Breast epithelium (tissue), 3 donors: Measurements from ENCODE around the gene BRD4.

Experiments
- CTCF ChIP-seq, 3 donors: fragments of 450-650 bp; IDR thresholded peaks; one replicate each; pipeline ENCODE4 v1.5.1; 2016 to 2017; ENCODE audit warnings: antibody characterized with exemption in 3 of 3, mild to moderate bottlenecking in 3 of 3, moderate library complexity in 3 of 3
- POLR2A ChIP-seq: fragments of 450-650 bp; IDR thresholded peaks from one replicate; pipeline ENCODE4 v1.6.1; 2016; ENCODE audit warnings: antibody characterized with exemption, mild to moderate bottlenecking, moderate library complexity
- POLR2AphosphoS5 ChIP-seq, 3 donors: sonication (generic); formaldehyde crosslinking; IDR thresholded peaks; one replicate each; pipeline ENCODE4 v1.6.1; 2017; ENCODE audit warnings: antibody characterized with exemption in 3 of 3

GRCh38 chr19:15264933-15265206 is 67.5 kb downstream of the BRD4 start:
- no peak for TF ChIP-seq POLR2A
- TF ChIP-seq CTCF (IDR thresholded peaks at IDR 0.05): no peak
- no peak for TF ChIP-seq POLR2AphosphoS5 (IDR thresholded peaks at IDR 0.05)
